EL (cell line): ENCODE results near the gene TRRAP.

Experiments
- DNase-seq: peaks from one replicate; pipeline ENCODE4 v3.0.0-alpha.2; 2016

TRRAP gene

GRCh38 chr7:98956469-98956868 is 78.1 kb downstream of the TRRAP start:
- DNase-seq = no peak

- DNase-seq = no peak
Measured at GRCh38 chr7:98956937-98957336, 78.6 kb downstream of the TRRAP start.

GRCh38 chr7:98957766-98958165 is 79.4 kb downstream of the TRRAP start:
- DNase-seq = no peak

GRCh38 chr7:98958968-98959367 is 80.6 kb downstream of the TRRAP start:
- DNase-seq = no peak

- DNase-seq = no peak
Measured at GRCh38 chr7:98963305-98963704, 85.0 kb downstream of the TRRAP start.

- DNase-seq = no peak
Measured at GRCh38 chr7:98964596-98964995, 86.3 kb downstream of the TRRAP start.

DNA sequence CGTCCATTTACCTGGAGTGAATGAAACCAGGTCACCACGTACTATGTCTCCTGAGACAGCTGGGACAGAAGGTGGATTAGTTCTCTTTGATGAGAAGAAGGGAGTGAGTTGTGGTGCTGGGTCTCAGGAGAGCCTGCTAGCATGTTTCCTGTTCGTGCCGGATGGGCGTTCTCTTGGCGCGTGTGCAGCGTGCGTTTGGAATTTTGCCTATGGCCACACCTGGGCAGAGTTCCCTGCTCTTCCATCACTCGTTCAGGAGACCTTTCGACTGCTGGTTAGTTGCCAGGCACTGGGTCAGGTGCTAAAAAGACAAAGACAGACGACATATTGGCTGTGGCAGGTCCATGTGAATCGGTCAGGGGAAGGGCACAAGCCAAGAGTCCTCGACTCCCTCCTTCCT is 90.3 kb downstream of the TRRAP start:
- no peak for DNase-seq

GRCh38 chr7:98969386-98969785 is 91.1 kb downstream of the TRRAP start:
- DNase-seq = no peak

DNA sequence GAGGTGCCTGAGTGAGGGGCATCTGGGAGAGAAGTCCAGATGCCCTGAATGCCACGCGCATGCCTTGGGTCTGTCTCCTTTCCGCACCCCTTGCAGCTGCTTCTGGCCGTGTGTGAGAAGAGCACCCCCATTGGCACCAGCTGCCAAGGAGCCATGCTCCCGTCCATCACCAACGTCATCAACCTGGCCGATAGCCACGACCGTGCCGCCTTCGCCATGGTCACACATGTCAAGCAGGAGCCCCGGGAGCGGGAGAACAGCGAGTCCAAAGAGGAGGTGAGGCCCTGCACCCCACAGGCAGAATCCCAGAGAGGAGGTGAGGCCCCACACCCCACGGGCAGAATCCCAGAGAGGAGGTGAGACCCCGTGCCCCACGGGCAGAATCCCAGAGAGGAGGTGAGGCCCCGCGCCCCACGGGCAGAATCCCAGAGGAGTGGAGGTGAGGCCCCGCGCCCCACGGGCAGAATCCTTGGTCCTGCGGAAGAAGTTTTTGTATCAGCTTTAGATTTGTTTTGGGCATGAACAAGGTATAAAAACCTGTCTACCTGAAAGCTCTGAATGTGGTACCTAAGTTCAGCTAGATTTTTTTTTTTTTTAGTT is 91.8 kb downstream of the TRRAP start:
- DNase-seq = no peak

GRCh38 chr7:98970805-98971204 is 92.5 kb downstream of the TRRAP start:
- no peak for DNase-seq

DNA sequence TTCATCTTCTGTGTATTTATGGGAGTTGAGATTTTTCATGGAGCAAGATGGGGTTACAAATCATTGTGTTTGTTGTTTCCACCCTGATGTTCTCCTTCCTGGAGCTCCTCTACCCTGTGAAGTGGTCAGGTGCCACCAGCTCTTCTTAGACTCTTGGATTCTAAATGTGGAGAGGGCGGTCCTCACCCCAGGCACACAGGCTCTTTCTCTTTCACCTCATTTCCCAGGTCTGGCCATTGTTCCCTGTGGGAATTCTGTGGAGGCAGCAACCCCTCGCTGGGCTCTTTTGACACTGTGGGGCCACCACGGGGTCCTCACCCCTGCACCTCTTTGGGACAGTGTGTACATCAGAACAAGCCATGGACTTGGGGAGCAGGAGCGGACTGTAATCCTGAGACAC is 95.9 kb downstream of the TRRAP start:
- no peak for DNase-seq

DNA sequence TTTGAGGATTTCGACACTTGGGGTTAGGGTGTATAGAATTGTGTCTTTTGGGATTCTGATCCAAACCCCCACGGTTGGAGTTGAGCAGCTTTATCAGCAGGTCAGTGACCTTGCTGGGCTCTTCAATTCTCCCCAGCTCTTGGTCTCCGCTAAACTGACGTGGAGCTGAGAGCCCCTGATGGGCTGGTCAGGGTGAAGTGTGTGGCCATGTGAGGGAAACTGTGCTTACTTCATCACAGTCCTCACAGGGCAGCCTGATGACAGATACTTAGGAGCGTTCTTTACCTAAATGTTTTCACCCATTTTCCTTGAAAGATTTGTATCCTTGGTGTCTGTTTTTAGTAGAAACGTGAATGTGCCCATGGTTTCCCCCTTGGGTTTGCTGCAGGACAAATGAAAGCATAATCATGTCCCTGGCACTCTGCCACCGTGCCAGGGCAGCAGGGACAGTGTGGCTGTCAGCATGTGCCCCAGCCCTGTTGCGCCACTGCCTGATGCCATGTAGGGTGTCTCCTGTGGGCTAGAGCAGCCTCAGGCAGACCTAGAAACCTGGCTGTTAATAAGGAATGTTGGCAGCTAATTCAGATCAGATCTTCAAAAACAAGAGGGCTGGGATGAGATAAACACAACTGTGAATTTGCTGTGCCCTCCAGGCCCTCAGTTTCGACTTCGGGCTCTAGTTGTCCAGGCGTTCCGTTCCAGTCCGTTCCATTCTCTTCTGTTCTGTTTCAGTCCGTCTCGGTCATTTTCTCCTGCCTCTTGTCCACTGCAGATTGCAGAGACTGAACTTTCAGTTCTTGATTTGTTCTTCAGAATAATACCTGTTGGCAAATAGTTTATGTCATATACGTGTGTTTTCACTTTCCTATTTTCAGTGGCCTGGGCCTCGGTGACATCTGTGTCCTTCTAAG is 96.8 kb downstream of the TRRAP start:
- DNase-seq = no peak

- no peak for DNase-seq
Measured at GRCh38 chr7:98976396-98977185, 98.3 kb downstream of the TRRAP start.

GRCh38 chr7:98978672-98979071 is 100.3 kb downstream of the TRRAP start:
- no peak for DNase-seq

- DNase-seq = no peak
Measured at GRCh38 chr7:98981701-98982100, 103.4 kb downstream of the TRRAP start.

GRCh38 chr7:98982686-98983085 is 104.4 kb downstream of the TRRAP start:
- no peak for DNase-seq

DNA sequence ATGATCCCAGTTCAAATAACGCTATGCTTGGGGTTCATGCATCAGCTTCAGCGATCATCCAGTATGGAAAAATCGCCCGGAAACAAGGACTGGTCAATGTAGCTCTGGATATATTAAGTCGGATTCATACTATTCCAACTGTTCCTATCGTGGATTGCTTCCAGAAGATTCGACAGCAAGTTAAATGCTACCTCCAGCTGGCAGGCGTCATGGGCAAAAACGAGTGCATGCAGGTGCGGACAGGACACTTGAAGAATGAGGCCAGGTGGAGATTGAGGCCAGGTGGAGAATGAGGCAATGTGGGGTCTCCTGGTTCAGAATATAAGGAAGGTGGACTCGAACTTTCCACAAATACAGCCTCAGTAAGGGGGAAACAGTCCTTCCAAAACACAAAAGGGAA is 105.8 kb downstream of the TRRAP start:
- DNase-seq = no peak

GRCh38 chr7:98985406-98985805 is 107.1 kb downstream of the TRRAP start:
- DNase-seq = no peak

- no peak for DNase-seq
Measured at GRCh38 chr7:98985945-98986344, 107.6 kb downstream of the TRRAP start.

DNA sequence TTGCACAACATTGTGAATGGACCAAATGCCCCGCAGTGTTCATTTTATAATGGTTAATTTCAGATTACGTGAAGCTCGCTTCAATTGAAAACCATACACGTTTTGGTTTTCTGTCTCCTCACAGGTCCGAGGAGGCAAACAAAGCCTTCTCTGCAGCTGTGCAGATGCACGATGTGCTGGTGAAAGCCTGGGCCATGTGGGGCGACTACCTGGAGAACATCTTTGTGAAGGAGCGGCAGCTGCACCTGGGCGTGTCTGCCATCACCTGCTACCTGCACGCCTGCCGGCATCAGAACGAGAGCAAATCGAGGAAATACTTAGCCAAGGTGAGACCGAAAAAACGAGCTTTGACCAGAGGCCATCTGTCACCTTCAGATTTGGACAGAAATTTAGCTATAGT is 110.3 kb downstream of the TRRAP start:
- no peak for DNase-seq

GRCh38 chr7:98990356-98990755 is 112.0 kb downstream of the TRRAP start:
- DNase-seq = no peak

DNA sequence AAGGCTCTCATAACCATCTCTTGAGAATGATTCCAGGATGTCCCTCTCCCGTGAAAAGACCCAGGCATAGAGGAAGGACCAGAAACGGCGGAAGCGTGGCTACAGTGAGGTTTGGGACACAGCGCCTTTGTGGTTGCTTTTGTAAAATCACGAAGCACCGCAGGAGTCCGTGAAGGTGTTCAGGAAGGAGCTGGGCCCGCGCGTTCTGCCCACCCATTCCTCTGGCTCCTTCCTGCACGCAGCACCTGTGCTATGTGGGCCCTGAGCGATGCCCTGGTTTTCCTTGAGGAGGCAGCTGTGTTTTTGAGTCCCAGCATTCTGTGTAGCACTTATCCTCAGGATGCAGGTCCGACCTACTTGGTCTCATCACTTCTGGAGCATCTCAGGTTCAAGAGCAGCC is 112.8 kb downstream of the TRRAP start:
- DNase-seq = no peak

DNA sequence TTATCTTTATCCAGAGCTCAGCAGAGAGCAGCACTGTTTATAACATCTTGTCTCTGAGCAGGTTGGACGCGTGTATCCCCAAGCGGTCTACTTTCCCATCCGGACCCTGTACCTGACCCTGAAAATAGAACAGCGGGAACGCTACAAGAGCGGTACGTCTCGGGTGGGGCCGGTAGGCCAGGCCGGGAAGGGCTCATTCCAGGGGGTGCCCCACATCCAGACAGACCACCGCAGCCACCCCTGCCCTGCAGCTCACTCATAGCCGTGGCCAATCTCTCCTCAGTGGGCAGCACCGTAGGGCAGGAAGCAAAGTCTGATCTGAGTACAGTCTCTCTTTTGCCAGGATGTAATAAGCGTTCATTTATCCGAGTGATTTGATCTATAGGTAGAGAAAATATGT is 113.7 kb downstream of the TRRAP start:
- DNase-seq = no peak
